Keratinocyte (primary cell): ENCODE data around the gene PCCB. TPM values are rescaled to one million over a fixed set of nuclear protein-coding genes. Genes with fewer than 3 reads are reported as not detected.
A peak's percentile ranks its signal among the peaks of the same experiment; 100 is the strongest.

Experiments used
- DNase-seq: peaks from one replicate; pipeline ENCODE4 v3.0.0-alpha.2; 2011; ENCODE audit warnings: low read depth, missing footprints, low spot score
- FAIRE-seq: peaks from 2 replicates; lab custom pipeline; 2011; peaks lifted over from hg19 to GRCh38; lab: Jason Lieb, UNC
- H2AFZ ChIP-seq: 2 replicates; pipeline ENCODE4 v1.6.0; 2012; ENCODE audit warnings: low read length, control low read depth, inconsistent platforms; ENCODE audit not compliant: control insufficient read depth
- H3K27ac ChIP-seq: 2 replicates; pipeline ENCODE4 v1.5.1; 2011; ENCODE audit warnings: low read length; ENCODE audit not compliant: control insufficient read depth, insufficient read depth
- H3K27me3 ChIP-seq: 3 replicates; pipeline ENCODE4 v1.6.0; 2011; ENCODE audit warnings: low read length; ENCODE audit not compliant: control insufficient read depth, insufficient read depth; ENCODE audit errors: extremely low read depth
- H3K36me3 ChIP-seq, 2 experiments: 2 replicates in 1 of 2; 3 replicates in 1 of 2; pipeline ENCODE4 v1.5.1; 2011; ENCODE audit warnings: low read length in 2 of 2, mild to moderate bottlenecking in 1 of 2; ENCODE audit not compliant: control insufficient read depth in 2 of 2, insufficient read depth in 2 of 2; ENCODE audit errors: extremely low read depth in 1 of 2
- H3K4me1 ChIP-seq: 3 replicates; pipeline ENCODE4 v1.5.1; 2011; ENCODE audit warnings: low read length; ENCODE audit not compliant: control insufficient read depth, insufficient read depth; ENCODE audit errors: extremely low read depth
- H3K4me2 ChIP-seq: 3 replicates; pipeline ENCODE4 v1.6.0; 2011; ENCODE audit warnings: low read depth, low read length; ENCODE audit not compliant: control insufficient read depth, insufficient read depth; ENCODE audit errors: extremely low read depth
- H3K4me3 ChIP-seq, 3 experiments: fragments of 200-600 bp in 1 of 3; sonication (generic) in 1 of 3; 2 replicates in 2 of 3; 3 replicates in 1 of 3; pipeline ENCODE4 v1.5.1; 2011 to 2016; ENCODE audit warnings: low read length in 3 of 3, mild to moderate bottlenecking in 3 of 3, control low read depth in 2 of 3, inconsistent platforms in 1 of 3, low read depth in 1 of 3, mixed read lengths in 1 of 3, mixed run types in 1 of 3, moderate library complexity in 1 of 3; ENCODE audit not compliant: control insufficient read depth in 2 of 3, insufficient read depth in 2 of 3; ENCODE audit errors: extremely low read depth in 1 of 3
- H3K79me2 ChIP-seq: 2 replicates; pipeline ENCODE4 v1.6.0; 2012; ENCODE audit warnings: low read length; ENCODE audit not compliant: control insufficient read depth, insufficient read depth
- H3K9ac ChIP-seq: 3 replicates; pipeline ENCODE4 v1.6.0; 2011; ENCODE audit warnings: low read length; ENCODE audit not compliant: control insufficient read depth, insufficient read depth; ENCODE audit errors: extremely low read depth
- H3K9me1 ChIP-seq: 3 replicates; pipeline ENCODE4 v1.6.0; 2011; ENCODE audit warnings: low read length; ENCODE audit not compliant: control insufficient read depth, insufficient read depth; ENCODE audit errors: extremely low read depth
- H3K9me3 ChIP-seq: 2 replicates; pipeline ENCODE4 v1.5.1; 2012; ENCODE audit warnings: low read depth, low read length; ENCODE audit not compliant: control insufficient read depth
- H4K20me1 ChIP-seq: 3 replicates; pipeline ENCODE4 v1.6.0; 2011; ENCODE audit warnings: low read length; ENCODE audit not compliant: control insufficient read depth, insufficient read depth; ENCODE audit errors: extremely low read depth
- EZH2 ChIP-seq: IDR thresholded peaks from one replicate; pipeline ENCODE4 v1.6.1; 2012; ENCODE audit warnings: inconsistent platforms, mild to moderate bottlenecking, low read length, moderate library complexity
- dilution Hi-C: fragments of 300-500 bp; cut with MboI; formaldehyde crosslinking; loops from one replicate; pipeline ENCODE4 v1.7.0; 2020; ENCODE audit warnings: low sequenced_read_pairs; ENCODE audit not compliant: extremely low pct_ligation_motif_present
- polyA minus RNA-seq, 3 experiments: library from RNA; depleted of rRNA, polyadenylated mRNA; stranded (reverse); fragments of >200 nt; gene quantifications; 1 replicate in 1 of 3; 2 replicates in 1 of 3; 3 replicates in 1 of 3; pipeline ENCODE4 v1.2.3, GENCODE V29; 2011
- polyA plus RNA-seq, 5 experiments: library from polyadenylated mRNA; depleted of rRNA in 3 of 5; stranded (reverse) in 3 of 5; stranded (forward) in 1 of 5; unstranded in 1 of 5; fragments of >200 nt; gene quantifications; 1 replicate in 1 of 5; 2 replicates in 3 of 5; 3 replicates in 1 of 5; pipeline versions ENCODE4 v1.2.1 to v1.2.3, GENCODE V29; 2011 to 2012; ENCODE audit warnings: missing spikeins in 2 of 5, low read depth in 1 of 5, low replicate concordance in 1 of 5
- TF ChIP-seq, protein P1 (sequence below), 3 experiments: IDR thresholded peaks in 1 of 3; conservative IDR thresholded peaks in 1 of 3; optimal IDR thresholded peaks in 1 of 3; 2 replicates in 2 of 3; 3 replicates in 1 of 3; pipeline versions ENCODE3 to v1.5.1; 2011; ENCODE audit warnings: low read length in 3 of 3, mild to moderate bottlenecking in 3 of 3, moderate library complexity in 2 of 3, control low read depth in 1 of 3, inconsistent platforms in 1 of 3; ENCODE audit not compliant: insufficient read depth in 2 of 3; ENCODE audit errors: extremely low read depth in 1 of 3

PCCB gene
- polyA plus RNA-seq (32.5 to 46.9 TPM (median 43.9 TPM) in 3 replicates), polyA minus RNA-seq (41.0 to 79.4 TPM (median 49.6 TPM) in 3 replicates)
- polyA plus RNA-seq (2011; ENCODE audit: low read depth) = 9.3 TPM
- 33.7 and 43.5 TPM in 2 replicates for polyA plus RNA-seq (2011; cell fraction: cytosol; rRNA removed)
- 34.3 and 34.6 TPM in 2 replicates for polyA plus RNA-seq (2011; cell fraction: nucleus; rRNA removed)
- polyA plus RNA-seq (2012; ENCODE audit: low replicate concordance) = 20.0 and 33.2 TPM in 2 replicates
- 33.6 TPM for polyA minus RNA-seq (2011; cell fraction: cytosol; rRNA and poly(A)+ RNA removed)
- 20.3 and 28.1 TPM in 2 replicates for polyA minus RNA-seq (2011; cell fraction: nucleus; rRNA and poly(A)+ RNA removed)

DNA sequence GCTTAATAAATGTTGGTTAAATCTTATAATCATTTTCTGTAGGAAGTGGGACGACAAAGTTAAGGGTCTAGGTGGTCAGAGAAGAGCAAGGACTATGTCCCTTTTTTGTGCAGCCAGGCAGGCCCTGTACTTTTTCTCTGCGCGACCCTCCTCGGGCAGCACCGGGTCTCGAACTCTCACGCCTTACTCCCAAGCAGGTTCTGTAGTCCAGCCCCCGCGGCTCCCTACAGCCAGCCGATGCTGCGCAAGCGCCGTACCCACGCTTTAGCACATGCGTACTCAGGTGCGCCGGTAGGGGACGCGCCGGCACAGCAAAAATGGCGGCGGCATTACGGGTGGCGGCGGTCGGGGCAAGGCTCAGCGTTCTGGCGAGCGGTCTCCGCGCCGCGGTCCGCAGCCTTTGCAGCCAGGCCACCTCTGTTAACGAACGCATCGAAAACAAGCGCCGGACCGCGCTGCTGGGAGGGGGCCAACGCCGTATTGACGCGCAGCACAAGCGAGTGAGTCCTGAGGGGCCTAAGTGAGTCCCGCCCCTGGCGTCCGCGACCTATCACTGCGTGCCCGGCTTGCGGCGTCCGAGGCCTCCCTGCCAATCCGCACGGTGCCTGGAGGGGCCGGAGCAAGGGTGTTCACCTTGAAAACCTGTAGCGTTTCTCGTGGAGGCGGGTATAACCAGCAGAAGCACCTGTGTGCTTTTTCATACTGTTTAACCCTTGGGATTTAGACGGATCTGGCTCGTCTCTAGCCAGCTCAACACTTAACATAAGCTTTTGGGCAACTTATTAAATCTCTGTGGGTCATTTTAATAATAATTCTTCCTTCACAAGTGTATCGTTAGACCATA lies at the start of gene PCCB:
Gene PCCB, plus strand, starts transcription at position 282 of the 844 bp plus-strand sequence. Its CDS starts 36 bp downstream, at position 318.
- DNase-seq (peak; percentile 66), FAIRE-seq (peak; percentile 9)
- H3K36me3 ChIP-seq = no peaks in the 10 kb centered on the region
- H3K4me3 ChIP-seq = peak within 1 kb of the TSS; percentile 48 to 74 (median 63)
- H2AFZ ChIP-seq = peak within 1 kb of the TSS; percentile 94
- no peaks in the 10 kb centered on the region for H3K9me1 ChIP-seq
- H4K20me1 ChIP-seq = no peaks in the 10 kb centered on the region
- H3K9me3 ChIP-seq = no peaks in the 10 kb centered on the region
- H3K27me3 ChIP-seq = no peaks in the 10 kb centered on the region
- H3K4me2 ChIP-seq = peak within 1 kb of the TSS; percentile 80
- H3K9ac ChIP-seq = peak within 1 kb of the TSS; percentile 83
- peak within 1 kb of the TSS; percentile 77 for H3K27ac ChIP-seq
- H3K79me2 ChIP-seq = peaks cover 17% of the 10 kb centered on the region
- dilution Hi-C loops = no loop called here
- H3K4me1 ChIP-seq = peaks cover 15% of the 10 kb centered on the region
- TF ChIP-seq, protein P1, sequence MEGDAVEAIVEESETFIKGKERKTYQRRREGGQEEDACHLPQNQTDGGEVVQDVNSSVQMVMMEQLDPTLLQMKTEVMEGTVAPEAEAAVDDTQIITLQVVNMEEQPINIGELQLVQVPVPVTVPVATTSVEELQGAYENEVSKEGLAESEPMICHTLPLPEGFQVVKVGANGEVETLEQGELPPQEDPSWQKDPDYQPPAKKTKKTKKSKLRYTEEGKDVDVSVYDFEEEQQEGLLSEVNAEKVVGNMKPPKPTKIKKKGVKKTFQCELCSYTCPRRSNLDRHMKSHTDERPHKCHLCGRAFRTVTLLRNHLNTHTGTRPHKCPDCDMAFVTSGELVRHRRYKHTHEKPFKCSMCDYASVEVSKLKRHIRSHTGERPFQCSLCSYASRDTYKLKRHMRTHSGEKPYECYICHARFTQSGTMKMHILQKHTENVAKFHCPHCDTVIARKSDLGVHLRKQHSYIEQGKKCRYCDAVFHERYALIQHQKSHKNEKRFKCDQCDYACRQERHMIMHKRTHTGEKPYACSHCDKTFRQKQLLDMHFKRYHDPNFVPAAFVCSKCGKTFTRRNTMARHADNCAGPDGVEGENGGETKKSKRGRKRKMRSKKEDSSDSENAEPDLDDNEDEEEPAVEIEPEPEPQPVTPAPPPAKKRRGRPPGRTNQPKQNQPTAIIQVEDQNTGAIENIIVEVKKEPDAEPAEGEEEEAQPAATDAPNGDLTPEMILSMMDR (optimal IDR thresholded peaks at IDR 0.05 in 1 of 3, IDR thresholded peaks at IDR 0.05 in 1 of 3, conservative IDR thresholded peaks at IDR 0.05 in 1 of 3; ENCODE audit: extremely low read depth in 1 of 3, insufficient read depth in 2 of 3, low read length in 3 of 3) = peak; percentile 63 to 88 (median 82)
- TF ChIP-seq EZH2 = no peak

DNA sequence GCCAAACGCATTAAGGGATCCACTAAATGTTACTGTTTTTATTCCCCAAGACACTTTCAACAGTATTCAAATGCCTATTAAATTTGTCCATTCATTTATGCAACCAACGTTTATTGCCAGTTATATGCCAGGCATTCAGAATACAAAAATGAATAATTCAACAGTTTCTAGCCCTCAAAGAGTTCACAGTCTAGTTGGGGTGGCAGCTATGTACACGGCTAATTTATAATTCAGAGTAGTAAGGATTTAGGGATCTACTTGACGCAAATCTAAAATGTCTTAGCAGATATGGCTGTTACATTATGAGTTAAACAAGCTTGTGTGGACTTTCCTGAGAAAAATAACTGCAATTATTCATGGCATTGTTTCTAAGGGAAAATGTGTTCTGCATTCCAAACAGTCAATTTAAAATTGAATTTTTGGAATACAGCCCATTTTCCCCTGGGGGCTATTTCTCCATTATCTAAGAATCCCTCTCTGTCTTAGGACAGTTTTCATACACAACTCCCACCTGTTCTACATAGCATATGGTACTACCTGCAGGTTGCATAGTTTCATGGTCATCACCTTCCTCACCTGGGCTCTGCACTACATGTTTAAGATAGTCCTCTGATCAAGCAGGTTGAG lies 42.5 kb upstream of the PCCB start:
- no peak for DNase-seq
- FAIRE-seq = no peak
- dilution Hi-C loops = no loop called here

More for the DNA sequence above, 42.5 kb upstream of the PCCB start:
- TF ChIP-seq, protein P1 (optimal IDR thresholded peaks at IDR 0.05 in 1 of 3, IDR thresholded peaks at IDR 0.05 in 1 of 3, conservative IDR thresholded peaks at IDR 0.05 in 1 of 3; ENCODE audit: extremely low read depth in 1 of 3, insufficient read depth in 2 of 3, low read length in 3 of 3) = no peak
- TF ChIP-seq EZH2 = no peak
- no peaks in the 10 kb centered on the region for H3K79me2 ChIP-seq
- H2AFZ ChIP-seq = no peak overlapping the region
- H3K4me1 ChIP-seq = no peaks in the 10 kb centered on the region
- no peak overlapping the region for H3K4me2 ChIP-seq
- no peak overlapping the region for H3K4me3 ChIP-seq
- no peaks in the 10 kb centered on the region for H3K9me1 ChIP-seq
- H3K27ac ChIP-seq = no peak overlapping the region
- no peak overlapping the region for H3K9ac ChIP-seq
- no peaks in the 10 kb centered on the region for H3K27me3 ChIP-seq
- no peaks in the 10 kb centered on the region for H3K36me3 ChIP-seq
- H4K20me1 ChIP-seq = no peaks in the 10 kb centered on the region
- H3K9me3 ChIP-seq = no peaks in the 10 kb centered on the region
